HG02970 (cell line): Measurements from ENCODE around the gene DCUN1D1.

Source experiments
- ATAC-seq: cut with Tn5 transposase; IDR thresholded peaks from one replicate; pipeline ENCODE4 v1.9.1; 2021; ENCODE audit warnings: mild to moderate bottlenecking, moderate library complexity, moderate number of reproducible peaks; ENCODE audit not compliant: unreplicated experiment, low FRiP score

Gene DCUN1D1

GRCh38 chr3:182904164-182904563 lies 76.2 kb downstream of the DCUN1D1 start:
- ATAC-seq: no peak

GRCh38 chr3:182902236-182902635 lies 78.1 kb downstream of the DCUN1D1 start:
- no peak for ATAC-seq

GRCh38 chr3:182896553-182896952 lies 83.8 kb downstream of the DCUN1D1 start:
- no peak for ATAC-seq

GRCh38 chr3:182895513-182896112 lies 84.7 kb downstream of the DCUN1D1 start:
- ATAC-seq: no peak

- no peak for ATAC-seq
Observed at GRCh38 chr3:182892226-182892625, 88.1 kb downstream of the DCUN1D1 start.

GRCh38 chr3:182891364-182891763 lies 89.0 kb downstream of the DCUN1D1 start:
- ATAC-seq: no peak

GRCh38 chr3:182889948-182890629 lies 90.2 kb downstream of the DCUN1D1 start:
- ATAC-seq: no peak
